Central memory CD8-positive, alpha-beta T cell (primary cell): ENCODE measurements around the gene LRMDA.

Experiments
- ATAC-seq: fragments of 150-1000 bp; cut with Tn5 transposase; replicated peaks from 2 replicates; pipeline ENCODE4 v1.10.0; 2022; ENCODE audit warnings: mild to moderate bottlenecking, moderate FRiP score, moderate number of reproducible peaks; ENCODE audit not compliant: poor library complexity, severe bottlenecking; ENCODE audit errors: extremely low read depth
- DNase-seq, 2 donors: peaks; one replicate each; pipeline ENCODE4 v3.0.0; 2021; ENCODE audit warnings: low spot score in 2 of 2
- H3K27ac Mint-ChIP-seq: one replicate; pipeline ENCODE4 v1.8.0; 2022; ENCODE audit warnings: low read depth, mild to moderate bottlenecking, moderate library complexity, mixed read lengths
- H3K27me3 Mint-ChIP-seq: one replicate; pipeline ENCODE4 v1.8.0; 2022; ENCODE audit warnings: mixed read lengths
- H3K36me3 Mint-ChIP-seq: one replicate; pipeline ENCODE4 v1.8.0; 2022; ENCODE audit warnings: mild to moderate bottlenecking, moderate library complexity, mixed read lengths; ENCODE audit not compliant: insufficient read depth
- H3K4me1 Mint-ChIP-seq: one replicate; pipeline ENCODE4 v1.8.0; 2022; ENCODE audit warnings: mixed read lengths
- H3K4me3 Mint-ChIP-seq: one replicate; pipeline ENCODE4 v1.8.0; 2022; ENCODE audit warnings: mild to moderate bottlenecking, moderate library complexity, mixed read lengths
- H3K9me3 Mint-ChIP-seq: one replicate; pipeline ENCODE4 v1.8.0; 2022; ENCODE audit warnings: mixed read lengths

Gene LRMDA

DNA sequence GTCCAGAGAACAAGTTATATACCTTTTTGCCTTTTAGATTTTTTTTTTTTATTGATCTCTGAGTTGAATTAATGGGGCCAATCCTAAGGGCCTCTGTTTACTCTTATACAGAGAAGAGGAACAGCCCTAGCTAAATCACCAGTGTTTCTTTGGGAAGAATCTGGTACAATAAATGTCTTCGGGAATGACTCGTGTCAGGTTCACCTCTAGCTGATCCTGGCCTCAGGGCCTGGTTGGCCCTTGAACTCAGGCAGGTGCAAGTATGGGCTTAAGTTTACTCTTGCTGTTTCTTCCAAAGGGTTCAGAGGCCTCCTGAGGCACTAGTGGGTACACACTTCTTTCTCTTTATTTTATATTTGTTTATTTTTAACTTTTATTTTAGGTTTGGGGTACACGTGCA lies 71.0 kb downstream of the LRMDA start:
- Mint-ChIP-seq H3K4me1 (no peaks in the 10 kb centered on the region), H3K4me3 (no peak overlapping the region), H3K27me3 (peaks cover 41% of the 10 kb centered on the region), H3K36me3 (no peaks in the 10 kb centered on the region), H3K27ac (no peak overlapping the region), H3K9me3 (no peaks in the 10 kb centered on the region)
- DNase-seq, result no peak
- ATAC-seq, result no peak

DNA sequence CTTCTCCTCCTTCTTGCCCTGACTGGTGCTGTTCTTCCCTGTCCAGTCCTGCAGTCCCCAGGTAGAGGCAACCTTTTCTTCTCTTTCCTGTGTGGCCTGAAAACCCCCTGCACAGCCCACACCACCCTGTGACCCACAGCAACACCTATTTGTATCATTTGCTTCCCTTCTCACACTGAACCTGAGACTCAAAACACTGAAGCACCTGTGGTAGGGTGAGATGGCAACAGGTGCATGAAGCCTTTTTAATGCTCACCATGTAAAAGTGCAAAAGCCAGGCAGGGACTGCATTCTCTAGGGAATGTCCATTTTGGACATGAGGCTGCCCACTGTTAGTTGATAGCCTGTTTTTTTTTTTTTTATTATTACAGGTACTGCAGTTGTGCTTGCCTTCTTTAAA lies 71.4 kb downstream of the LRMDA start:
- Mint-ChIP-seq H3K4me3 (no peak overlapping the region), H3K27me3 (peaks cover 37% of the 10 kb centered on the region), H3K27ac (no peak overlapping the region), H3K4me1 (no peaks in the 10 kb centered on the region), H3K9me3 (no peaks in the 10 kb centered on the region), H3K36me3 (no peaks in the 10 kb centered on the region)
- DNase-seq (no peak), ATAC-seq (no peak)

DNA sequence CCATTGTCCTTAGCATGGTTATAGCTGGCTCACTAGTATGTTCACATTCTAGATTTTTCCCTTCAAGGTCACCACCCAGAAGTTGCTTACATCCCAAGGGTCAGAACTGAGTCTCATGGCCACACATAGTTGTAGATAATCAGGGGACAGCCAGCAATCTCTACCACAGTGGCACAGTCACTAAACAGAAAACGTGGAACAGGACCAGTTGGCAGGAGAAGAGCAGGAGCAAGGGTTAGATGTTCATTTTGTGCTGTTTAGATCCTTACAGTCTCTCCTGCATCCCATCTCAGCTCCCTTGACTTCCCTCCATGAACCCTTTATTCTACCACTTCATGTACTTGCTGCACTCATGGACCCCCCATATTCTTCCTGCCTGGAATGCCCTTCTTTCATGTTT lies 73.9 kb downstream of the LRMDA start:
- ATAC-seq (no peak), DNase-seq (no peak)
- H3K9me3 Mint-ChIP-seq, result no peaks in the 10 kb centered on the region
- no peak overlapping the region for H3K27ac Mint-ChIP-seq
- H3K4me3 Mint-ChIP-seq, result no peak overlapping the region
- H3K4me1 Mint-ChIP-seq, result no peaks in the 10 kb centered on the region
- H3K36me3 Mint-ChIP-seq, result no peaks in the 10 kb centered on the region
- H3K27me3 Mint-ChIP-seq, result peaks cover 31% of the 10 kb centered on the region

DNA sequence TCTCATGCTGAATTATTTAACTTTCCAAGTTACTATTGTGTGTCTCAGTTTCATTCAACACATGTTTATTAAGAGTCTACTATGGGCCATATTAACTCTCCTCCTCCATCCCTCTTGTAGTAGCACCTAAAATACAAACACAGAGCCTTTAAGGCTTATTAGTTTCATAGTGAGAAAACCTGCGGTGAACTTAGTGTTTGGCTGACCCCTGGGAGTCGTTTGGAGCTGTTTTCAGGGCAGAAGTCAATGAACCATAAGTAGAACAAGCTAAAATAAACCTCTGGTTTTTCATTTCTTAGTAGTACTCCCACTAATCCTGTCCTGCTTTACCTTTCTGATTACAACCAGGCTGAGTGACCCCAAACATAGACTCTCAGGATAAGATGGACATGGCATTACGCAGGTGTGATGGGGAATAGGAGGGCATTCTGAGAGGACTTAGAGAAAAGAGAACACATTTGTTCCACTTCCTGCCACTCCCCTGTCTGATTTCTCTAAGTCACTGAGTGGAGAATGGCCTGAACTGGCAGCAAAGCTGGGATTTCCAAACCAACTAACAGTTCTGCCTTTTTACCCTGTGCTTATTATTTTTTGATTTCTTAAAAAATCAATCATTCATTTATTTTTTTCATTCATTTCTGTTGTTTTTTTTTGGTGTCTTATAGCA lies 74.5 kb downstream of the LRMDA start:
- H3K9me3 Mint-ChIP-seq, result no peaks in the 10 kb centered on the region
- H3K36me3 Mint-ChIP-seq, result no peaks in the 10 kb centered on the region
- no peaks in the 10 kb centered on the region for H3K4me1 Mint-ChIP-seq
- H3K4me3 Mint-ChIP-seq, result no peak overlapping the region
- DNase-seq (no peak), ATAC-seq (no peak)
- H3K27me3 Mint-ChIP-seq, result peaks cover 37% of the 10 kb centered on the region
- H3K27ac Mint-ChIP-seq, result no peak overlapping the region

DNA sequence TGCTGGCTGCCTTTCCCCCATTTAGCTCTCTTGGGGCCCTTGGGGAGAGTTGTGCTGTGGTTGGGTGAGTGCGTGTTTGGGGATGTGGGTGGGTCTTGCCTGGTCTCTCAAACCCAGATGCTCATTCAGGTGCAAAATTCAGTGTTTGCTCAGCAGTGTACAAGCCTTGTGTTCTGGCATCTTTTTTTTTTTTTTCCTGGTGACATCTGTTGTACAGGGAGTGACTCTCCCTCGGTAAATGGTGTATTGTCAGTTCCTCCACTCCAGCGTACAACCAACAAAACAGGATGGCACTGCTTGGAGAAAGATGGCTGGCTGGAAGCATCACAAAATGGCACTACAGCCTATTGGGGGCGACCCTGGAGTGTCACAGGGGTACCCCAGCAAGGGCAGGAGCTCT lies 75.5 kb downstream of the LRMDA start:
- Mint-ChIP-seq H3K9me3 (no peaks in the 10 kb centered on the region), H3K27ac (no peak overlapping the region), H3K4me1 (no peaks in the 10 kb centered on the region), H3K36me3 (no peaks in the 10 kb centered on the region), H3K27me3 (peaks cover 38% of the 10 kb centered on the region), H3K4me3 (no peak overlapping the region)
- no peak for DNase-seq
- no peak for ATAC-seq

DNA sequence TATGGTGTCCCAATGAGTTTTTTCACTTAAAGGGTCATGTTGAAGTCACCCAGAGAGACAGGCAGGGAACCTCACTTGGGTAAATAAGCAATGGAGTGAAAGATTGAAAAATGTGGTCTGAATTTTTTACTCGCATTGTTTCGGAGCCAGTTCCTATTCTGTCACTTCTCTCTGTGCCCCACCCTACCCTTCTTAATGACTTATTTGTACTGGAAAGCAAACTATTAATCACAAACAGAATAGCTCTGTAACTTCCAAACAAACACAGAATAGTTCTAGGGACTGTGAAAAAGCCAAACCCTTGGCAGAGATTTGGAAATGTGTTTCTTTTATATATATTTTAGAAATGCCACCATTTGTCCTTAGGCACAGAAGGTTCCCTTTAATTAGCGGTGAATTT lies 76.0 kb downstream of the LRMDA start:
- H3K4me3 Mint-ChIP-seq, result no peak overlapping the region
- H3K4me1 Mint-ChIP-seq, result no peaks in the 10 kb centered on the region
- DNase-seq (no peak), ATAC-seq (no peak)
- peaks cover 38% of the 10 kb centered on the region for H3K27me3 Mint-ChIP-seq
- H3K27ac Mint-ChIP-seq, result no peak overlapping the region
- no peaks in the 10 kb centered on the region for H3K9me3 Mint-ChIP-seq
- no peaks in the 10 kb centered on the region for H3K36me3 Mint-ChIP-seq

DNA sequence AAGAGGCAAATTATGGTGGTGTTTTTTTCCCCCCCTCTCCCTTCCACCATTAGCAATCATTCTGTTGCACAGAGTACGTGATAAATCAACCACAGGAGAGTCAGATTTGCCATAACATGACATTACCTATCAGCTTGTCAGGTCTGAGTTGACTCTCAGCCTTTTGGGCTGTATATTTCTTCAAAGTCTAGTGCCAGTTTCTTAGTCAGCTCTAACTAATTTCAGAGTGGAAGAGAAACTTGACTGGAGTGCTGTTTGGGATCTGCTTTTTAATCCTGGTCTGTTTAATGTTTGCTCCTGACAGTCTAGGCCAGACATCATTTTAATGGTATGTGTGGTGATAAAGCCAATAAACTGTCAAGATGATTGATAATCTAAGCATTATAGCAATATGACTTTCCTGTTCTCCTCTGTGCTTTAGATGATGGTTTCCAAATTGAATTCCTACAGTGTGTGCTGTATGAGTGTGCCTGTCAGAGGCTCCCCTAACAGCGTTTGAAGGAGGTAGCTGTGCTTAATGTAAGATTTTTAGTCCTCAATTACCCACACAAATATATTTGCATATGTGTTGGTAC lies 76.9 kb downstream of the LRMDA start:
- Mint-ChIP-seq H3K27me3 (peaks cover 35% of the 10 kb centered on the region), H3K9me3 (no peaks in the 10 kb centered on the region), H3K4me1 (no peaks in the 10 kb centered on the region), H3K27ac (no peak overlapping the region), H3K4me3 (no peak overlapping the region), H3K36me3 (no peaks in the 10 kb centered on the region)
- ATAC-seq, result no peak
- DNase-seq, result no peak

DNA sequence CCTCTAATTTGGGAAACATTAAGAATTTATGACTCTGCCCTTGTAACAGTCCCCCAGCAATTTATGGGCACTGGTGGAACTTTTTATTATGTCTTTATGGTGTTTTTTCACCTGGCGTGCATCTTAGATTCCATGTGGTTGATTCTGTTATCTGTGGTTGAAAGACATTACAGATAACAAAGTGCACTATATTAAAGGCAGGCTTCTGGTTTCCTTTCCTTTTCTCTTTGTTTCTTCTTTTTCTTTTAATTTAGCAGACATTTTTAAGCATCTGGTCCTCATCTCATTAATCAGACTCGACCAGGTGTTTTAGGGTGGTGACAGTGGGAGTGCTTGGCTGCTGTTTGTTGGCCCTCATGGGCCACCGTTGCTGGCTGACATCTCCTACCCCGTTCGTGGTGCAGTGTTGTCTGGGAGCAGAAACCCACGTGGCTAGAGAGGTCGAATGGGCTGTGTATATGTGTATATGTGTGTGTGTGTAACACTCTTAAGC lies 77.4 kb downstream of the LRMDA start:
- DNase-seq (no peak), ATAC-seq (no peak)
- Mint-ChIP-seq H3K4me3 (no peak overlapping the region), H3K36me3 (no peaks in the 10 kb centered on the region), H3K27me3 (peaks cover 35% of the 10 kb centered on the region), H3K27ac (no peak overlapping the region), H3K4me1 (no peaks in the 10 kb centered on the region), H3K9me3 (no peaks in the 10 kb centered on the region)

DNA sequence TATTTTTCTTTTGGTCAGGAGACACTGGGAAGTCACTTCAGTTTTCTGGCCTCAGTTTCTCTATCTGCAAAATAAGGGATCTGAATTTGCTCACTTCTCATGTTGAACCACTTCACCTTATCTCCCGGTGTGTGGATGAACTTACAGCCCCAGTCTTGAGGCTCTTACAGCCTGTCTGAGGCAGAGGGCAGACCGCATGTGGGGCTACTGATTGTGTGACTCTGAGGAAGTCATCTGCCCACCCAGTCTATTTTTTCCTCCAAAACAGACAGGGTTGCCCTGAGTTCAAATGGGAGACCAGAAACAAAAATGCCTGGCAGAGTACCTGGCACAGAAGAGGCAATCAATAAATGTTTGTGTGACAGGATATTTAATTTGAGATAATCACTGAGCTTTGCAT lies 78.3 kb downstream of the LRMDA start:
- Mint-ChIP-seq H3K27me3 (peaks cover 35% of the 10 kb centered on the region), H3K9me3 (peaks cover under 1% of the 10 kb centered on the region), H3K27ac (no peak overlapping the region), H3K36me3 (no peaks in the 10 kb centered on the region), H3K4me3 (no peak overlapping the region), H3K4me1 (no peaks in the 10 kb centered on the region)
- ATAC-seq (no peak), DNase-seq (no peak)

DNA sequence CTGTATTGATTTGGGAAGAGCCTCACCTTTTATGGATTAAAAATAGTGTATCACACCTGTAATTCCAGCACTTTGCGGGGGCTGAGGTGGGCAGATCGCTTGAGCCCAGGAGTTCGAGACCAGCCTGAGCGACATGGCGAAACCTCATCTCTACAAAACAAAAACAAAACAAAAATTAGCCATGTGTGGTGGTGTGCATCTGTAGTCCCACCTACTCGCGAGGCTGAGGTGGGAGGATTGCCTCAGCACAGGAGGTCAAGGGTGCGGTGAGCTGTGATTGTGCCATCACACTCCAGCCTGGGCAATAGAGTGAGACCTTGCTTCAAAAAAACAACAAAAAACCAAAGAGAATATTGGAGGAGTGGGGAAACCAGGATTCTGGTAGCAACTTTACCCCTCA lies 79.6 kb downstream of the LRMDA start:
- Mint-ChIP-seq H3K27me3 (peaks cover 32% of the 10 kb centered on the region), H3K27ac (no peak overlapping the region), H3K36me3 (no peaks in the 10 kb centered on the region), H3K9me3 (peaks cover 5% of the 10 kb centered on the region), H3K4me3 (no peak overlapping the region), H3K4me1 (no peaks in the 10 kb centered on the region)
- DNase-seq, result no peak
- no peak for ATAC-seq

DNA sequence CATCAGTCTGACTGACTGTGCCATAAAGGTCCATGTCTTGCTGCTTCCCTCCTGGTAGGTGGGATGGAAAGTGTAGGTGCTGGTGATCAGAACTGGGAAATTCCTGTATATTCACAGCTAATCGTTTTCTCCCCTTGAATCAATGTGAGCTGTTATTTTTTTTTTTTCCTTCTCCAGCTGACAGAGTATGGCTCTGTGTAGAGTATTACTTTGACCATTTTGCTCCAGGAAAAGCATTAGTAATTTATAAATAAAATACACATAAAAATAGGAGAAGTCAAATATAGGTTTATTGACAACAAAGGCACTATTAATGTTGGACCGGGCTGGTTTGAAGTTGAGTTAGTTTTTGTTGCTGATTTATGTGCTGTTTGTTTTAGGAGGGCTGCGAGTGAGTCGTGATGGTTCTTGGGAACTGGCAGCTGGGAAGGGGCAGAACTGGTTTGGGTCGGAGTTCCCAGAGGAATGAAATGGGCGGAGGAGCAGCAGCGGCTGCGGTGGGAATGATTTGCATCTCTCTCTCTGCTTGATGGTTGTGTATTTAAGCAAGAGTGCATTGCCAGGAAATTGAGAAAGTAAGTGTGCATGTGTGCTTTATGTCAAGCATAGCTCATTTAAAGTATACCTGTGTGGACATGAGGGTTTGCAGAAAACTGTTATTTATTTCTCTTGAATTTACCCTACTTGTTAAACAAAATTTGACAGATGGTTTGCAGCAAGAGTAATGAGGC lies 80.9 kb downstream of the LRMDA start:
- Mint-ChIP-seq H3K4me1 (no peaks in the 10 kb centered on the region), H3K27me3 (peaks cover 32% of the 10 kb centered on the region), H3K9me3 (peaks cover 5% of the 10 kb centered on the region), H3K4me3 (no peak overlapping the region), H3K36me3 (no peaks in the 10 kb centered on the region), H3K27ac (no peak overlapping the region)
- DNase-seq, result no peak
- ATAC-seq, result no peak

DNA sequence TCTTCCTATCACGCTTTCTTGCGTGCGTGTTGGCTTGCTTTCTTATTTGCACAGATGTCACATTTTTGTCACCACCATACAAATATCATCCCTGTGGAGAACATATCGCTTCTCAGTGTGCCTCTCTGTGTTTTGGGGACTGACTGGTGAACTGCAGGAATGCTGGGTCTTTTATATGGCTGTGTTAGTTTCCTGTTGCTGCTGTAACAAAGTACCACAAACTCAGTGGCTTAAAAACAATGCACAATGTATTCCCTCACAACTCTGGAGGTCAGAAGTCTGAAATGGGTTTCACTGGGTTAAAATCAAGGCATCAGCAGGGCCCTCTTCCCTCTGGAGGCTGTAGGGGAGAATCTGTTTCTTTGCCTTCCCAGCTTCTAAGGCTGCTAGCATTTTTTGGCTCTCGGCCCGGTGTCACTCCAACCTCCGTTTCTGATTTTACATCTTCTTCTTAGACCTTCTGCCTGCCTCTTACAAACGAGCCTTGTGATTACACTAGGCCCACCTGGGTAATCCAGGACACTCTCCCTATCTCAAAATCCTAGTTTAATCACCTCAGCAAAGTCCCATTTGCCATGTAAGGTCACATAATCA lies 82.0 kb downstream of the LRMDA start:
- no peak for ATAC-seq
- Mint-ChIP-seq H3K36me3 (no peaks in the 10 kb centered on the region), H3K27me3 (peaks cover 38% of the 10 kb centered on the region), H3K9me3 (peaks cover 8% of the 10 kb centered on the region), H3K27ac (no peak overlapping the region), H3K4me1 (no peaks in the 10 kb centered on the region), H3K4me3 (no peak overlapping the region)
- no peak for DNase-seq

DNA sequence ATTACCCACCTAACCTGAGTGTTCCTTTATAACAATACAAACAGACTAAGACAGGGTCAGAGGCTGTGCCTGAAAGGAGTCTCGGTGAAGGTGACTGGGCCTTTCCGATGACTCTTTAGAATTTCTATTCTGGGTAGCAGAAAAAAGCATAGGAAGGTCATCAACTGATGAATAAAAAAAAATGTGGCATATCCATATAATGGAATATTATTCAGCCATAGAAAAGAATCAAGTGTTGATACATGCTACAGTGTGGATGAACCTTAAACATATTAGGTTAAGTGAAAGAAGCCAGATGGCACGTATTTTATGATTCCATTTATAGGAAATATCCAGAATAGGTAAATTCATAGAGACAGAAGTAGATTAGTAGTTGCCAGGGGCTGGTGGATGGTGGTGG lies 83.4 kb downstream of the LRMDA start:
- Mint-ChIP-seq H3K9me3 (peaks cover 12% of the 10 kb centered on the region), H3K27ac (no peak overlapping the region), H3K36me3 (no peaks in the 10 kb centered on the region), H3K4me3 (no peak overlapping the region), H3K27me3 (peaks cover 48% of the 10 kb centered on the region), H3K4me1 (no peaks in the 10 kb centered on the region)
- no peak for ATAC-seq
- DNase-seq, result no peak
